GM12864 (cell line): ENCODE results near the gene PRPF19.

Source experiments
- DNase-seq: peaks from one replicate; pipeline ENCODE4 v3.0.0-alpha.2; 2011; ENCODE audit warnings: low read depth
- H3K4me3 ChIP-seq: 2 replicates; pipeline ENCODE4 v1.5.1; 2011; ENCODE audit warnings: mild to moderate bottlenecking, low read depth, low read length, control low read depth
- CTCF ChIP-seq: IDR thresholded peaks from 2 replicates; pipeline ENCODE4 v1.5.1; 2011; ENCODE audit warnings: low read depth, mild to moderate bottlenecking, moderate library complexity, low read length, control low read depth, inconsistent platforms; ENCODE audit errors: missing control alignments

PRPF19 gene

GRCh38 chr11:60887556-60887955 is 18.8 kb downstream of the PRPF19 start:
- no peak overlapping the region for H3K4me3 ChIP-seq
- TF ChIP-seq CTCF, result peak; percentile 57
- no peak for DNase-seq

GRCh38 chr11:60880643-60881282 is 25.6 kb downstream of the PRPF19 start:
- DNase-seq, result no peak
- H3K4me3 ChIP-seq, result no peak overlapping the region
- TF ChIP-seq CTCF, result no peak

GRCh38 chr11:60879971-60880588 is 26.3 kb downstream of the PRPF19 start:
- no peak for TF ChIP-seq CTCF
- H3K4me3 ChIP-seq, result no peak overlapping the region
- no peak for DNase-seq

- no peak for DNase-seq
- TF ChIP-seq CTCF, result no peak
Observed at GRCh38 chr11:60879104-60879503, 27.3 kb downstream of the PRPF19 start.

GRCh38 chr11:60878245-60879101 is 27.9 kb downstream of the PRPF19 start:
- no peak overlapping the region for H3K4me3 ChIP-seq
- no peak for TF ChIP-seq CTCF
- no peak for DNase-seq

More at GRCh38 chr11:60879104-60879503, 27.3 kb downstream of the PRPF19 start:
- H3K4me3 ChIP-seq, result no peak overlapping the region

- TF ChIP-seq CTCF, result no peak
- DNase-seq, result no peak
- H3K4me3 ChIP-seq, result no peak overlapping the region
Observed at GRCh38 chr11:60876168-60876485, 30.3 kb downstream of the PRPF19 start.
